Fibroblast of villous mesenchyme (primary cell): ENCODE data around the gene KIAA1755. TPM values are rescaled to one million over a fixed set of nuclear protein-coding genes. Genes with fewer than 3 reads are reported as not detected.

Experiments
- DNase-seq: peaks from one replicate; pipeline ENCODE4 v3.0.0-alpha.2; 2010; ENCODE audit warnings: low read depth
- H3K4me3 ChIP-seq: 2 replicates; pipeline ENCODE4 v1.5.1; 2011; ENCODE audit warnings: low read depth, mild to moderate bottlenecking, low read length
- CTCF ChIP-seq: IDR thresholded peaks from 2 replicates; pipeline ENCODE4 v1.5.1; 2012; ENCODE audit warnings: low read depth, mild to moderate bottlenecking, low read length; ENCODE audit not compliant: insufficient read depth
- total RNA-seq: library from RNA; depleted of rRNA; stranded (reverse); fragments of >200 nt; gene quantifications from 2 replicates; pipeline ENCODE4 v1.2.3, GENCODE V29; 2012

Gene KIAA1755
- total RNA-seq, 1 donor: 1.3 TPM

- no peak overlapping the region for H3K4me3 ChIP-seq
- peak; percentile 34 for DNase-seq
- peak; percentile 63 for TF ChIP-seq CTCF
Observed at GRCh38 chr20:38304845-38305447, 44.4 kb upstream of the KIAA1755 start.

- no peak for DNase-seq
- H3K4me3 ChIP-seq: no peak within 1 kb of the TSS
- no peak for TF ChIP-seq CTCF
Observed at GRCh38 chr20:38303908-38304379, 43.4 kb upstream of the KIAA1755 start, which contains the start of gene BPI. Gene BPI (plus strand): TSS chr20:38304156. CDS start chr20:38304224, 68 bp downstream.

GRCh38 chr20:38302786-38303185, 42.3 kb upstream of the KIAA1755 start:
- no peak for DNase-seq
- TF ChIP-seq CTCF: no peak

GRCh38 chr20:38301309-38301708, 40.8 kb upstream of the KIAA1755 start:
- no peak overlapping the region for H3K4me3 ChIP-seq
- no peak for TF ChIP-seq CTCF
- DNase-seq: no peak

More at GRCh38 chr20:38302786-38303185, 42.3 kb upstream of the KIAA1755 start:
- no peak overlapping the region for H3K4me3 ChIP-seq

GRCh38 chr20:38300438-38300837, 39.9 kb upstream of the KIAA1755 start:
- no peak for TF ChIP-seq CTCF
- H3K4me3 ChIP-seq: no peak overlapping the region
- no peak for DNase-seq

- H3K4me3 ChIP-seq: no peak overlapping the region
- no peak for TF ChIP-seq CTCF
- no peak for DNase-seq
Observed at GRCh38 chr20:38299963-38300362, 39.4 kb upstream of the KIAA1755 start.
